GM19328 (cell line): ENCODE measurements around the gene CYP4F22.
"Not testable (repeated sequence)": the region's sequence is repeated elsewhere in the genome, so short reads cannot be mapped to it uniquely, and the experiment has no call there.

Experiments
- ATAC-seq: cut with Tn5 transposase; IDR thresholded peaks from one replicate; pipeline ENCODE4 v1.9.1; 2021; ENCODE audit warnings: mild to moderate bottlenecking, moderate library complexity; ENCODE audit not compliant: unreplicated experiment

CYP4F22 gene

DNA sequence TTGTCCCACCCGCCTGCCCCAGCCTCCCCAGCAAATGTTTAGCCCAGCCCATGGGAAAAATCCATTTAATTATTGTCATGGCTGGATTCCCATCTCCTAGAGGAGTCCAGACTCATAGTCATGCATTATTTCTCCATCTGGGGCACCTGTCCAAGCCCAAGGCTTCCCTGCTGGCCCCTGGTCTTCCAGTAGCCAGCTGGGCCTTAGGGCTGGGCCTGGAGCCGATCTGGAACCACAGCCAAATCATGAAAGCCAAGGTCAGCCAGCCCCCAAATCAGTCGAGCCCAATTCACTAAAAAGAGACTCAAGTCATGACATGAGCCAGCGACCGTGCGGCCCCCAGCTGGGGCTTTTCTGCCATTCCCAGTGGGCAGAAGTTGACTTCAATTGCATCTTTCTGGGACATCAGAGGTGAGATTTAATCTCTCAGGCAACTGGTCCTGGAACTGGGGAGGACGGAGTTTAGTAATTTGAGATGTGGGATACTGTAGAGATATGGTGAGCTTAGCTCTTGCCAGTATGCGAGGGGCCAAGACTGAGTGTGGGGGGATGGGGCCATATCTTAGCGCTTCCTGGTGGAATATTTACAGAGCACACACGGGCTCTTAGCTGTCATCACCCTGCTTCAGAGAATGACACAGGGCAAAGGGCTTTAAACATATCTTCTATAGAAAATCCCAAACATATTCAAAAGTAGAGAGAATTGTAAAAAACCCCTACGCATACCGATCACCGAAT, 19.7 kb upstream of the CYP4F22 start:
- no peak for ATAC-seq

DNA sequence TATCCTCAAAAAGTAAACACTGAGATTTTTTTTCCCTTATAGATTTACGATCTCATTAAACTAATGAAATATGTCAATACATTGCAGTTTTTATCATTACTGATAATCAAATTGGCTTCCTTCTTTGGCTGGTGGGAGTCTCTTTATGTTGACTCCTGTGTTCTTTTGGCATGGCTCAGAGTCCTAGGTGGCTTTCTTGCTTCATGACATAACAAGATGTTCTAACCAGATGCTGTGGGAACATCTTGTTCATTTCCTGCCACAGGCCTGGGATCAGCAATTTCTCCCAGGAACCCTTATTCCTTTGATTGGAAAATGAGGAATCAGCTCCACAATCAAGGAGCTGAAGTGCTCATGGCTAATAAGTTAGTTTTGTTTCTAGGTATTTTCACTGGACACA, 13.2 kb upstream of the CYP4F22 start:
- no peak for ATAC-seq

DNA sequence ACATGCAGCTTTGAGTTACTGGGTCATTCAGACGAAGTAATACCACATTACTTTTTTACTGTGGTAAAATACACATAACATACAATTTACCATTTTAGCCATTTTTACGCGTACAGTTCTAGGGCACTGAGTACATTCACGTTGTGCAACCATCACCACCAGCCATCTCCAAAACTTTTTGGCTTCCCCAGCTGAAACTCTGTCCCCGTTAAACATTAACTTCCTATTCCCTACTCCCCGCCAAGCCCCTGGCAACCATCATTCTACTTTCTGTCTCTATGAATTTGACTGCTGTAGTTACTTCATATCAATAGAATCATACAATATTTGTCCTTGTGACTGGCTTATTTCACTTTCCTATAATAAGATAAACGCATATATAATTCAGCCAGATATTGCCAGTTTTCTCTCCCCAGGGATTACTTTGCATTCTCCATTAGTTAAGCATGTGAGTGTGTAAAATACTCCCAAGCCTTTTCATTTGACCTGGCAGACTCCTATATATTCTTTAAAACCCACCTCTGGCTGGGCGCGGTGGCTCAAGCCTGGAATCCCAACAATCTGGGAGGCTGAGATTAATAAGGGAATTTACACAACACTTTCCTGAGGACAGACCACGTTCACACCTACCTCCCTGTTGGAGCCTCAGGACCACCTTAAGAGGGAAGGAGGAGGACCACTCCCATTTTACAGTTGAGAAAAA, 10.0 kb upstream of the CYP4F22 start:
- no peak for ATAC-seq

DNA sequence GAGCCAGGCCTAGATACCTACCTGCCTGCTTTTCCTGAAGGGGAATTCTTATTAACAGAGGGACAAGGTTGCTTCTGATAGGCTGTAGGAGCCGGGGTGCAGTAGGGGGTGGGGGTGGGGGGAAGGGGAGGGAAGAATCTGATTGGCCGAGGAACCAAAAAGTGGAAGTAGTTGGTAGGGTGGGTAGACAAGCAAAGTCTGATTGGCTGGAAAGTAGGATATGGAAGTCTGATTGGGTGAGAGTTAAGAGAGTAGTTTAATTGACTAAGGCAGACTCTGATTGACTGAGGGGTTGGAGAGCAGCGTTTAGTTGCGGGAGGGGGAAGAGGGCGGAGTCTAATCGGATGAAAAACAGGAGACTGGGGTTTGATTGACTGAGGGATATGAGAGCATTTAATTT, 9.4 kb upstream of the CYP4F22 start:
- ATAC-seq, result no peak

DNA sequence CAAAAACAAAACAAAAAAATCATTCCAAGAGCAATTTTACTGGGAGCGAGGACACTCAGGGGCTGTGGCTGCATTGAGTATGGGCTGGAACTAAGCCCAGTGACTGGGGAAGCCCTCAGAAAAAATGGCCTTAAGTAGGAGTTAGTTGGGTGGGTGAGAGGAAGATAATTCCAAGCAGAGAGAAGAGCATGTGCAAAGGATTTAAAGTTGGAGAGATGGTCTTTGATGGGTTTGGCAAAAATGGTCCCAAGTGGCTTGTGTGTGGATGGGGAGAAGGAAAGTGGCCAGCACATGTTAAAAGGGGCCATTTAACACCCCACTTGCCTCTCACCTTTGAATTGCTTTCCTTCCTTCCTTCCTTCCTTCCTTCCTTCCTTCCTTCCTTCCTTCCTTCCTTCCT, 6.7 kb upstream of the CYP4F22 start:
- no peak for ATAC-seq

DNA sequence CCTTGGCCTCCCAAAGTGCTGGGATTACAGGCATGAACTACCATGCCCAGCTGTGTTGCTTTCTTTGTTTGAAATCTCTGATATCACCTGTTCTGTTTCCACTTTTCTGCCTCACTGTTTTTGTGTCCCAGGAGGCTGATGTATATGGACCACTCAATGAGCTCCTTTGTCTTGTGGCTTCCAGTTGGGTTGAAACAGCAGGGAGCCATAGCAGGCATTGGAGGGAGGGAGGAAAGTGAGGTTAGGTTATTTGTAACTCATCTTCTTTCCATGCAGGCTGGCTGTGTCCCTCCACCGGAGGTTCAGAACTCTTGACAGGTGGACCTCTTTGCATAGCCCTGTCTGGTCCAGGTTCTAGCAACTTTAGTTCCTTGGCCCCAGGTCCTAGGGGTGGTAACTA, 6.1 kb upstream of the CYP4F22 start:
- no peak for ATAC-seq

DNA sequence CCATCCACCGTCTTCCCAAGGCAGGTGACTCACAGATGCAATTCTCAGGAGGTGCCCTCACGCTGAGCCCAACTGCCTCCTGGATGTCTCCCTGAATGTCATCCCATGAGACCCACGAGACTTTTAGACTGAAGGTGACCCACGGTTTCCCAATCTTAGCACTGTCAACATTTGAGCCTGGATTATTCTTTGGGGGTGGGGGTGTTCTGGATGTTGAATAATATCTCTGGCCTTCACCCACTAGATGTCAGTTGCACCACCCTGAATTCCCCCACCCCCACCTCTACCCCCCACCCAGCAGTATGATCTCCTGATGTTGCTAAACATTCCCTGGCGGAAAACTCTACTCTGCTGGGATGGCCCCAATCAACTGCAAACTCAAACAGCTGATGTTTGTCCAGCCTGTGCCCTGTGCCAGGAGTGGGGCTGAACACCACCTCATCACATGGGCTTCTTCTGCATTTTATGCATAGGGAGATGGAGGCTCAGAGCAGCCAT, 2.2 kb upstream of the CYP4F22 start:
- no peak for ATAC-seq

DNA sequence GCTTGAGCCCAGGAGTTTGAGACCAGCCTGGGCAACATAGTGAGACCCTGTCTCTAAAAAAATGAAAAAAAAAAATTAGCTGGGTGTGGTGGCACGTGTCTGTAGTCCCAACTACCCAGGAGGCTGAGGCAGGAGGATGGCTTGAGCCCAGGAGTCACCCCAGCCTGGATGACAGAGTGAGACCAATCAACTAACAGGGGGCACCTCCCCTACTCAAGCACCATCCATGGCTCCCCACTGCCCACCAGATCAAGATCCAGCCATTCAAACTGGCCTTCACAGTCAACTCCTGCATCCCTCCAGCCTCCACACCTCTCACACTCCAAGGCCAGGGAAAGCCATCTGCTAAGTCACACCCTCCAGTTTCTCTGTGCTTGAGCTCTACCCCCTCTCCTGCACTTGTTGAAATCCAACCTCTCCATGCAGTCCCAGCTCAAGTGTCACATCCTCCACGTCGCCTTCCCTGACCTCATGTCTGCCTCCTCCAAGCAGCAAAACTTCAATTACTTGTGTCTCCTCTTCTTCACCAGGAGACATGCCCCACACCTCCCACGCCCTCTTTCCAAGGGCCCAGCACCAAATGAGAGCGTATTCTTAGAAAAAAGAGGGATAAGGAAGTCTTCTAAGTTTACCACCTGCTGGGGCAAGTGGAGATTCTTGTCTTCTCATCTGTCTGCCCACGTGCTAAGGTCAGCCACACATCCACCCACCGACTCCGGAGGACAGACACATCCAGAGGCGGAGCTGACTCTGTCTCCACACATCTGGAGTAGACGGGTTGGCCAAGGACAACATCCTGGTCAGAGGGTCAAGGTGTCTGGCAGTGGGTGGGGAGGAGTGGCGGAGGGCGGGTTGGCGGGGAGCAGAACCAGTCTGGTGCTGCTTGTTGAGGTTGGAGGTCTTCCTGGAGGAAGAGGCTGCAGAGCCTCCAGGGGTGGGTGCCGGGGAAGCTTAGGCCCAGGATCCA, 974 bp upstream of the CYP4F22 start:
- no peak for ATAC-seq

DNA sequence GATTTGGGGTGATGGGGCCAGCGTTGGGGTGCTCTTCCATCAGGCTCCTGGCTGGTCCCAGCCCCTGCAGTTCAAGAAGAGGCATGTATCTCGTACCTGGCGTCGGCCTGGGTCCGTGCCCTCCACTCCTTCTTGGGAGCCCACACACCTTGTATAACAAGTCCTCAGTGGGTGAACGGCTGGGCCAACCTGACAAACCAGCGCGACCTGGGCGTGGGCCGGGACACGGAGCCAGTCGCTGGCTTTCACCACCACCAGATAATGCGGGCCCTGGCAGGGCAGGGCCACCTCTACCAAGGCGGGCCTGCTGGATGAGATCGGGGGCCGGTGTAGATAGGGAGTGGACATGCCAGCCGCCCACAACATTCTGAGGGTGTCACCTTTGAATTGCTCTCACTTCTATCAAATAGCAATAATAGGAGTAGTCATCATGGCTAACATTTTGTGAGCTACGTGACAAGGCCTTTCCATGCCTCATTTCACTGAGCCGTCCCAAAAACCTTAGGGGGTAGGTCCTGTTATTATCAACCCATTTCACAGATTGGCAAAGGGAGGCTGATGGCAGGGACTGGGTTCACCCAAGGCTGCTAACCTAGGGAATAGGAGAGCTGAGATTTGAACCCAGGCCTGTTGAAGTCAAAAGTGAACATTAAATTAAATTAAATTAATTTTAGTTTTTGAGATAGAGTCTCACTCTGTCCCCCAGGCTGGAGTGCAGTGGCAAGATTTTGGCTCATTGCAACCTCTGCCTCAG, 3.5 kb downstream of the CYP4F22 start:
- ATAC-seq, result no peak

DNA sequence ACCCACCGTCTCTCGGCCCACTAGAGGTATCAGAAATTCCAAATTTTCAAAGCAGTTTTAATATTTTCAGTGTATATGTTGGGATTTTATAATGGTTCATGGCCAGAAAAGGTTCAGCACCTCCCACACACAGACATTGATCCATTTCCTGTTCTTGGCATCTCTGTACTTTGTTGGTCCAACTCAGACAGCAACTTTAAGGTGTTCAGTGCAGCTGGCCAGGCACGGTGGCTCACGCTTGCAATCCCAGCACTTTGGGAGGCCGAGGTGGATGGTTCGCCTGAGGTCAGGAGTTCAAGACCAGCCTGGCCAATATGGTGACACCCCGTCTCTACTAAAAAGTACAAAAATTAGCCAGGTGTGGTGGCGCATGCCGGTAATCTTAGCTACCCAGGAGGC, 6.9 kb downstream of the CYP4F22 start:
- not testable (repeated sequence) for ATAC-seq

DNA sequence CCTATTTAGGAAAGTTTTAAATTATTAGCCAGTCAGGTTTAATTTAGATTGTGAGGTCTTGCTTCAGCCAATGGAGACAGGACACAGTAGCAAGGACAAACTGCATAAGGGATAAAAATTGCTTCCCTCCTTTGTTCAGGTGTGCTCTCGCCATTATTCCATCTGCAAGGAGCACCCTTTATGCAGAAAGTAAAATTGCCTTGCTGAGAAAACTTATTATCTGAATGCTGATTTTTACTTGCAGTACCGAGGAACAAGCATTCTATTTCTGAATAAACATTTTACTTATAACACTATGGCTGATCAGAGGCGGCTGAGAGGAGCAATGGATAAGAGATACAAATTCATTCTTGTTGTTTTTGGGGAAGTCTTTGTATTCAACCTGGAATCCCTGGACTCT, 8.0 kb downstream of the CYP4F22 start:
- no peak for ATAC-seq

DNA sequence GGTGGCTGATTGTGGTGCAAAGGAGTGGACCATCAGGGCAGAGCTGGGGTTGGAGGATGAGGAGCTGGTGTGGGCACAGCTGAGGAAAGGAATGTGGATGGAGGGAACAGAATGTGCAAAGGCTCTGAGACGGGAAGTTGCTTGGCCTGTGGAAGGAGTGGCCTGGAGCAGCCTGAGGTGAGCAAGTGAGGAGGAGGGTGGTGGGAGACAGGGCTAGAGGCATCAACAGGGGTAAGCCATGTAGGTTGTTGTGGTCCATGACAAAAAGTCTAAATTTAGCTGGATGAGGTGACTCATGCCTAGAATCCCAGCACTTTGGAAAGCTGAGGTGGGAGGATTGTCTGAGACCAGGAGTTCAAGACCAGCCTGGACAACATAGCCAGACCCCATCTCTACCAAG, 9.5 kb downstream of the CYP4F22 start:
- no peak for ATAC-seq

DNA sequence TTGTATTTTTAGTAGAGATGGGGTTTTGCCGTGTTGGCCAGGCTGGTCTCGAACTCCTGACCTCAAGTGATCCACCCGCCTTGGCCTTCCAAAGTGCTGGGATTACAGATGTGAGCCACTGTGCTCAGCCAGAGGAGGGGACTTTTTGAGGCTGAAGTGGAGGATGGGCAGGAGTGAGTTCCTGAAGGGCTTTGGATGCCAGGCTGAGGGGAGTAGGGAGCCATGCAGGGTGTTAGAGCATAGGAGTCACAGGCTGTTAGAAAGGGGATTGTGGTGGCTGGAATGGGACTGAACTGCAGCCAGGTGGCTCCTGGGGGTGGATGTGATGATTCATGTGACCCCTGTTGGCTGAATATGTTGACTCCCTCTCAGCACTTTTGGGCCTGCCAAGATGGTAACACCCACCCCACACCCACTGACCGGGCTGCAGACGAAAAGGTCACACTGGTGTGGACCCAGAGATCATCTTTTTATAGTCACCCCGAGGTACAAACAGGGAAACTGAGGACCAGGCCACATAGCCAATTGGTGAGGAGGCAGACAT, 11.2 kb downstream of the CYP4F22 start:
- no peak for ATAC-seq

DNA sequence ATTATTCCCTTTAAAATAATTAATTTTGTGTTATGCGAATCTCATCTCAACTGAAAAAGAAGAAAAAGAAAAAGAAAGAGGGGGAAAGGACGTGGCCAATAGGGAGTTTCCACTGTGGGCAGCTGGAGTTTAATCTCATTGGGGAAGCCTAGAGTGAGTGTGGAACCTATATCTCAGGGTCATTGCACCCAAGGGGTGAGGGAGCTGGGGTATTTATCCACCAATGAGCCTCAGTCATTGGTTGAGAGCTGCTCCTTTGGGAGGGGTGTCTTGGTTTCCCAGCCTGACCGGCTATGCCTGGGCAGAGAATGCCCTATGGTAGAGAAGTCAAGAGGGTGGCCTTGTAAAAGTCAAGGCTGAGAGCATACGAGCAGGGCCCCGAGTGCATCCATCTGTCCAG, 16.5 kb downstream of the CYP4F22 start:
- ATAC-seq, result no peak

DNA sequence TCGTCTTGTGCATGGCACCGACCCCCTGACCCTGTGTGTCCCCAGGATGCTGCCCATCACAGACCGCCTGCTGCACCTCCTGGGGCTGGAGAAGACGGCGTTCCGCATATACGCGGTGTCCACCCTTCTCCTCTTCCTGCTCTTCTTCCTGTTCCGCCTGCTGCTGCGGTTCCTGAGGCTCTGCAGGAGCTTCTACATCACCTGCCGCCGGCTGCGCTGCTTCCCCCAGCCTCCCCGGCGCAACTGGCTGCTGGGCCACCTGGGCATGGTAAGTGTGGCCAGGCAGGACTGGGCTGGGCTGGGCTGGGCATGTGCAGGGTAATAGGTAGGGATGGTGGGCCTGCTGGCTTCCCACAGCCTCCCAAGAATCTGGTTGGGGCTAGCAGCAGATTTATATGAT, 17.0 kb downstream of the CYP4F22 start:
- ATAC-seq, result no peak

DNA sequence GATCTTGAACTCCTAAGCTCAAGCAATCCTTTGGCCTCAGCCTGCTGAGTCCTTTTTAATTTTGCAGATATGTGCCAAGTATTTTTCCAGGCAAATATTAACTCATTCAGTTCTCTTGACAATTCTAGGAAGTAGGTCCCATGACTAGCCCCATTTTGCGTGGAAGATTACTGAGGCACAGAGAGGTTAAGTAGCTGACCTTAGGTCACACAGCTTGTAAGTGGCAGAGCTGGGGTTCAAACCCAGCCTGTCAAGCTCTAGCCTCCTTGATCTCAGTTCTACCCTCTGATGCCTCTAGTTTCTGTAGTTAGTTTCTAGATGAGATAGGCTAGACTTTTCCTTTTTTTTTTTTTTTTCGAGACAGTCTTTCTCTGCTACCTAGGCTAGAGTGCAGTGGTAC, 18.1 kb downstream of the CYP4F22 start:
- ATAC-seq, result no peak

DNA sequence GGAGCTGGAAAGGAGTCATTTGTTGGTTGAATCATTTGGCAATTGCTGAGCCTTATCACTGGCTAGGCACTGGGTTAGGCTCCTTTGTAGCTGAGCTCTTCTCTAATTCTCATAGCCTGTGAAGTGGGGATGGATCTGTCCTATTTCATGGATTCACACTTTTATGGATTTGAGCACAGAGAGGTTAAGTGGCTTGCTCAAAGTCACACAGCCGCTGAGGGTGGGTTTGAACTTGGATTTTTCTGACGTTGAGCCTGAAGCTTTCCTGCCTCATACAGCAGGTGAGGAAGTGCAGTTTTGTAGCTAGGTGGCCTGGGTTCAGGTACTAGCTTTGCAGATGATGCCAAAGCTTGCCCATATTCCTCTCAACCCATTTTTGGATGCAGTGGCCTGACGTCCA, 19.4 kb downstream of the CYP4F22 start:
- ATAC-seq, result no peak

DNA sequence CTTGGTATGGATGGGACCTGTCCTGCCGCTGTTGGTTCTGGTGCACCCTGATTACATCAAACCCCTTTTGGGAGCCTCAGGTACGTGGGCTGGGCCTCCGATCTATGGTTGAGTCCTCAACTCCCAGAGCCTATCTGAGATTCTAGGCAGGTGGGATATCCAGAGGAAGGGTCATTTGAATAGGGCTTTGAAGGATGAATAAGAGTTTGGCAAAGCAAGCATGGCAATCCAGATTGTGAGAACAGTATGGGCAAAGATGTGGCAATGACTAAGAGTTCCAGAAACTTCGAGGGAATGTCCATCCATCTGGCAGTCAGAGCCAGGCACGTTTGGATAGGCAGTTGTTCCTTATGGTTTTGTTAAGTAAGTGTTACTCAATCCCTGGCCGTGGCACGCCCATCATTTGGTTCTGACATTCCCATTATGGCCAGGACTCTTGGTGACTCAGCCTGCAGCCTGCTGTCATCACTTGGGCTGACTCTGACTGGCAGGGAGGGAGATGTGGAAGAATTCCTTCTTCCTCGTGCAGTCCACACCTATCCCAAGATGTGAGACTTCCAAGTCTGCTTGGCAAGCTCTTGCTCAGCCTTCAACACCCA, 21.5 kb downstream of the CYP4F22 start:
- no peak for ATAC-seq

DNA sequence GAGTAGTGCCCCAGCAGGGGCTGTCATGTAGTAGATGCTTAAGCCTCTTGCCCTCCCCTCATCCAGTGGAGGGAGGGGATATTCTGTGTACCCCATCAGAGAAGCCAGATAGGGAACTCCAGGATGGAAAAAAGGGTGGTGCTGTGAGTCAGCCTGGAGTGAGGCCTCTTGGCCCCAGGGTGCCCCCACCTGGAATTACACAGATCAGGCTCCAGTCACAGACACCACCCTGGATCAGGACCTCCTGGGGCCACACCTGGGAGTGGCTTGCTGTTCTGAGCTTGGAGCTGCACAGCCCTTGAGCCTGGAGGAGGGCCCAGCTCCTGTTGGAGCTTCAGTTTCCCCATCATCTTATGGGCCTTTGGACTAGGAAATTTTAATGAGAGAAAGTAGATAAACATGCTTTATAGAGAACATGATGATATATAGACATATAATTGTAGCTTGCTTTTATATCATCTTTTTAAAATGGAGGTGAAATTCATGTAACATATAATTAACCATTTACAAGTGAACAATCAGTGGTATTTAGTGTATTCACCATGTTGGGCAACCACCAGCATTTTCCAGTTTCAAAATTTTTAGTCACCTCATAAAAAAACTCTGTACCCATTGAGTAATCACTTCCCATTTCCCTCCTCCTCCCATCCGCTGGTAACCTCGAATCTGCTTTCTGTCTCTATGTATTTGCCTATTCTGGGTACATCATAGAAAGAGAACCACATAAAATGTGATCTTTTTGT, 24.6 kb downstream of the CYP4F22 start:
- ATAC-seq, result no peak
